Parathyroid adenoma (tissue), 2 donors: Measurements from ENCODE around the gene IQGAP3.

Source experiments
- H2AFZ ChIP-seq: fragments of 300-600 bp; sonication (generic); one replicate; pipeline ENCODE4 v1.7.0; 2017; ENCODE audit warnings: antibody characterized with exemption, mild to moderate bottlenecking
- H3K27ac ChIP-seq: fragments of 300-600 bp; sonication (generic); one replicate; pipeline ENCODE4 v1.7.0; 2017
- H3K27me3 ChIP-seq: fragments of 300-600 bp; sonication (generic); one replicate; pipeline ENCODE4 v1.7.0; 2017; ENCODE audit warnings: low read length; ENCODE audit not compliant: control insufficient read depth, insufficient read depth
- H3K36me3 ChIP-seq: fragments of 300-600 bp; sonication (generic); one replicate; pipeline ENCODE4 v1.7.0; 2017; ENCODE audit warnings: low read length; ENCODE audit not compliant: control insufficient read depth, insufficient read depth
- H3K4me1 ChIP-seq: fragments of 300-600 bp; sonication (generic); one replicate; pipeline ENCODE4 v1.7.0; 2017; ENCODE audit warnings: control low read depth
- H3K4me2 ChIP-seq: fragments of 300-600 bp; sonication (generic); one replicate; pipeline ENCODE4 v1.7.0; 2017; ENCODE audit warnings: low read length
- H3K4me3 ChIP-seq: fragments of 300-600 bp; sonication (generic); one replicate; pipeline ENCODE4 v1.7.0; 2017; ENCODE audit warnings: low read depth, low read length
- H3K79me2 ChIP-seq: fragments of 300-600 bp; sonication (generic); one replicate; pipeline ENCODE4 v1.7.0; 2017; ENCODE audit warnings: control low read depth
- H3K9ac ChIP-seq: fragments of 300-600 bp; sonication (generic); one replicate; pipeline ENCODE4 v1.7.0; 2017; ENCODE audit warnings: mild to moderate bottlenecking
- H3K9me3 ChIP-seq: fragments of 300-600 bp; sonication (generic); one replicate; pipeline ENCODE4 v1.7.0; 2017; ENCODE audit warnings: low read length; ENCODE audit not compliant: control insufficient read depth
- TF ChIP-seq, protein P1 (sequence below): fragments of 300-600 bp; sonication (generic); IDR thresholded peaks from one replicate; pipeline ENCODE4 v1.7.0; 2017; ENCODE audit warnings: antibody characterized with exemption, mild to moderate bottlenecking
- donor health status: primary hyperparathyroidism.

IQGAP3 gene

DNA sequence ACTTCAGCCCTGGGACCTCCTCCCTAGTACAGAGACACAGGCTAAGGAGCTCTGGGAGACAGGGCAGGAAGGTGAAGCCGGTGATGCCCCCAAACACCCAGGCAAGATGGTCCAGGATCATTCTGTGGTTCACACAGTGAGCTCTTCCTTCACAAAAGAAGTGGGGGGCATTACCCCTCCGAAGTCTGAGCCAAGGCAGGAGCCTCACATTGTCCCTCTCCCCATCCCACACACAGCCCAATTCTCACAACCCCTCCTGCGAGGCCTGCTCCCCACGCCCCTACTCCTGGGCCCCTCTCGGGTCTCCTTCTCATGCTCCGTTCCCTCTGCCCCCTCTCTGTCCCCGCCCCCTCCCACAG, 82.5 kb downstream of the IQGAP3 start:
- no peak overlapping the region for H2AFZ ChIP-seq
- peaks cover 73% of the 10 kb centered on the region for H3K79me2 ChIP-seq
- H3K4me3 ChIP-seq = peak overlapping the region; percentile 23
- no peak overlapping the region for H3K9ac ChIP-seq
- H3K4me1 ChIP-seq = peaks cover 63% of the 10 kb centered on the region
- H3K9me3 ChIP-seq = no peaks in the 10 kb centered on the region
- TF ChIP-seq, protein P1, sequence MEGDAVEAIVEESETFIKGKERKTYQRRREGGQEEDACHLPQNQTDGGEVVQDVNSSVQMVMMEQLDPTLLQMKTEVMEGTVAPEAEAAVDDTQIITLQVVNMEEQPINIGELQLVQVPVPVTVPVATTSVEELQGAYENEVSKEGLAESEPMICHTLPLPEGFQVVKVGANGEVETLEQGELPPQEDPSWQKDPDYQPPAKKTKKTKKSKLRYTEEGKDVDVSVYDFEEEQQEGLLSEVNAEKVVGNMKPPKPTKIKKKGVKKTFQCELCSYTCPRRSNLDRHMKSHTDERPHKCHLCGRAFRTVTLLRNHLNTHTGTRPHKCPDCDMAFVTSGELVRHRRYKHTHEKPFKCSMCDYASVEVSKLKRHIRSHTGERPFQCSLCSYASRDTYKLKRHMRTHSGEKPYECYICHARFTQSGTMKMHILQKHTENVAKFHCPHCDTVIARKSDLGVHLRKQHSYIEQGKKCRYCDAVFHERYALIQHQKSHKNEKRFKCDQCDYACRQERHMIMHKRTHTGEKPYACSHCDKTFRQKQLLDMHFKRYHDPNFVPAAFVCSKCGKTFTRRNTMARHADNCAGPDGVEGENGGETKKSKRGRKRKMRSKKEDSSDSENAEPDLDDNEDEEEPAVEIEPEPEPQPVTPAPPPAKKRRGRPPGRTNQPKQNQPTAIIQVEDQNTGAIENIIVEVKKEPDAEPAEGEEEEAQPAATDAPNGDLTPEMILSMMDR = no peak
- no peaks in the 10 kb centered on the region for H3K36me3 ChIP-seq
- H3K4me2 ChIP-seq = peak overlapping the region; percentile 67
- H3K27ac ChIP-seq = peak overlapping the region; percentile 89
- H3K27me3 ChIP-seq = no peaks in the 10 kb centered on the region

DNA sequence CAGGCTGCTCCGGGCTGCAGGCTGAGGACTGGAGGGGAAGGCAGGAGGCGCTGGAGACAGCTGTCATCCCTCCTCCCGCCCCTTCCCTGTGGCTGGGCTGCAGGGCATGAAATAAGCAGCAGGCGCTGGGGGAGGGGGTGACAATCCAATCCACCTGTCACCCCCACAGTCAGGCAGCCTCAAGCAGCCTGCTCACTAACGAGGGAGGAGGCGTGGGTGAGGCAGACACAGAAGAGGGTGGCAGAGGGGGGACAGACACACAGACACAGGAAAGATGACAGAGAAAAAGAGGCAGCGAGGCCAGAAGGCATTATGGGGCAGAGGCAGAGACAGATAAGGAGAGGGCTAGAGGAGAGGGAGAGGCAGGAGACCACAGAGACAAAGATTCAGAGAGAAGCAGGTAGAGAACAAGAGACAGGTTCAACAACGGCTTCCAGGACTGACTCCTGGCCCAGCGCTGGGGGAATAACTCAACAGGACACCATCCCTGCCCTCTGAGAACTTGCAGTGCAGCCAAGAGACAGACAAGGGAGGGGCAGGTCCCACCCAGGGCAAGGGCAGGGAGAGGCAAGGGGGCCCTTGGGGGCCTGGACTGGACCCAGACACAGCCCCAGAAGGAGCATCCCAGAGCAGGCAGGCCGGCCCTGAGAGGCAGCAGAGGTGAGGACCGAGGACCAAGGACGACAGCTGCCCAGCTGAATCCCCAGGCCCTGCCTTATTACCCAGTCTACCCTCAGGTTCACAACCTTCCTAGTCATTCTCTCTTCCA, 83.0 kb downstream of the IQGAP3 start:
- Histone ChIP-seq H3K27me3 (no peaks in the 10 kb centered on the region), H3K36me3 (no peaks in the 10 kb centered on the region), H3K9ac (no peak overlapping the region), H3K27ac (peak overlapping the region; percentile 89), H3K4me3 (peak overlapping the region; percentile 12), H3K79me2 (peaks cover 73% of the 10 kb centered on the region), H3K4me2 (peak overlapping the region; percentile 67), H3K9me3 (no peaks in the 10 kb centered on the region), H2AFZ (no peak overlapping the region), H3K4me1 (peaks cover 57% of the 10 kb centered on the region)
- TF ChIP-seq, protein P1 = peak; percentile 35

DNA sequence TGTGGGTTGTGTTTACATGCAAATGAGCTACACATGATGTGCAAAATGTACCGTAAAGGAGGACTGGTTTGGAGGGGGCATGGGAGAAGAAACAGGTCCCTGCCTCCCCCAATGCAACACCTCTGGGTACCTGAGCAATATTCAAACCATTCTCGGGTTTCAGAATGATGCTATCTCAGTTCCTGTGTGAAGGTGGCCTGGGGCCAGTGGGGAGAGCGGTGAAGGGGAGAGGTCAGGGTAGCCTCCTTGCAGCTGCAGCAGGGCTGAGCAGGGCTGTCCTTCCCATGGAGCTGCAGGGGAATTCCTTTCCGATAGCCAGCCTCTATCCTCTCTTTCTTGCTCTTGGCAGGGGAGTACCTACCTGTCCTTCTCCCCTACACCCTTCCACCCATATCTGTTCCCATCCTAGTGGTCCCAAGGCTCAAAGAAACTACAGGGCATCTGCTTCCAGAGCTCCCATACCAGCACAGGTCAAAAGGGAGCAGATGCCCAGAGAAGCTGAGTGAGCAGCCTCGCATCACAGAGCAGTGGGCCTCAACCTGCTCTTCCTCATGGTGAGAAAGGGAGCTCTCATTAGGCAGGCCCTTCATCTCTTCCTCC, 83.7 kb downstream of the IQGAP3 start:
- no peaks in the 10 kb centered on the region for H3K9me3 ChIP-seq
- H3K9ac ChIP-seq = no peak overlapping the region
- H3K36me3 ChIP-seq = no peaks in the 10 kb centered on the region
- H3K4me1 ChIP-seq = peaks cover 50% of the 10 kb centered on the region
- H3K79me2 ChIP-seq = peaks cover 70% of the 10 kb centered on the region
- H3K4me3 ChIP-seq = peak overlapping the region; percentile 12
- peak overlapping the region; percentile 89 for H3K27ac ChIP-seq
- TF ChIP-seq, protein P1 = no peak
- no peak overlapping the region for H2AFZ ChIP-seq
- peak overlapping the region; percentile 67 for H3K4me2 ChIP-seq
- H3K27me3 ChIP-seq = no peaks in the 10 kb centered on the region

DNA sequence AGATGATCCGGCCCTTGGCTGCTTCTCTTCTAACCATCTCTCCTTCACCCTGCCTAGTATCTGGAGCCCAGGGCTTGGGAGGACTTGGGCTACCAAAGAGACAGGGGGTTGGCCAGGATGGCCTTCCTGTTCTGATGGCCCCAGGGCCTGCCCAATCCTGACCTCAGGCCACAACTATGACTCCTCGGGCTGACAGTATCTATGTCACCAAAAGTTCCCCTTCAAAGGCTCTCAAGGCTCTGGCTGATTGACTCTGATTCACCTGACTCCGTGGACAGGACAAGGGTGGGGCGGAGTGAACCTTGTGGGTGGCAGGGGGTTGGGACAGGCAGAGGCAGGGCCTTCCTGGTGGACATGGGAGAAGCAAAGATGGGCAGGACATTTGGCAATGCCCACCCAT, 84.5 kb downstream of the IQGAP3 start:
- H3K79me2 ChIP-seq = peaks cover 70% of the 10 kb centered on the region
- no peak overlapping the region for H3K4me3 ChIP-seq
- H3K27ac ChIP-seq = peak overlapping the region; percentile 89

More for the DNA sequence above, 84.5 kb downstream of the IQGAP3 start:
- H3K4me1 ChIP-seq = peaks cover 45% of the 10 kb centered on the region
- no peaks in the 10 kb centered on the region for H3K9me3 ChIP-seq
- no peak overlapping the region for H3K9ac ChIP-seq
- no peaks in the 10 kb centered on the region for H3K36me3 ChIP-seq
- H3K4me2 ChIP-seq = peak overlapping the region; percentile 67
- TF ChIP-seq, protein P1 = no peak
- no peaks in the 10 kb centered on the region for H3K27me3 ChIP-seq
- no peak overlapping the region for H2AFZ ChIP-seq
